Neural cell (in vitro differentiated cells): ENCODE results near the gene RUNX1. TPM values are rescaled to one million over a fixed set of nuclear protein-coding genes. Genes with fewer than 3 reads are reported as not detected.

Source experiments
- H2AFZ ChIP-seq: fragments of 200-600, 300-800 bp; sonication (generic), shearing (Covaris generic); 2 replicates; pipeline ENCODE4 v1.6.0; 2014; ENCODE audit warnings: low read depth, mild to moderate bottlenecking, antibody characterized with exemption, low read length, moderate library complexity
- H3F3A ChIP-seq: fragments of 200-600 bp; shearing (Covaris generic); 2 replicates; pipeline ENCODE4 v1.6.1; 2016; ENCODE audit warnings: mild to moderate bottlenecking, moderate library complexity, mixed read lengths, antibody characterized with exemption, low read length; ENCODE audit not compliant: insufficient read depth, poor library complexity, severe bottlenecking
- H3K27ac ChIP-seq: fragments of 200-600, 300-800 bp; sonication (generic), shearing (Covaris generic); 2 replicates; pipeline ENCODE4 v1.5.1; 2014; ENCODE audit warnings: mild to moderate bottlenecking, low read length, moderate library complexity
- H3K27me3 ChIP-seq: fragments of 300-800, 200-600 bp; sonication (generic), shearing (Covaris generic); 2 replicates; pipeline ENCODE4 v1.6.0; 2014; ENCODE audit warnings: mild to moderate bottlenecking, low read depth, low read length, moderate library complexity; ENCODE audit not compliant: insufficient read depth
- H3K36me3 ChIP-seq: fragments of 300-800, 200-600 bp; sonication (generic), shearing (Covaris generic); 2 replicates; pipeline ENCODE4 v1.5.1; 2014; ENCODE audit warnings: mild to moderate bottlenecking, antibody characterized with exemption, low read length, moderate library complexity; ENCODE audit not compliant: insufficient read depth
- H3K4me2 ChIP-seq: fragments of 300-800, 200-600 bp; sonication (generic), shearing (Covaris generic); 2 replicates; pipeline ENCODE4 v1.6.0; 2014; ENCODE audit warnings: mild to moderate bottlenecking, low read length
- H3K4me3 ChIP-seq: fragments of 300-800, 200-600 bp; sonication (generic), shearing (Covaris generic); 2 replicates; pipeline ENCODE4 v1.5.1; 2014; ENCODE audit warnings: mild to moderate bottlenecking, low read length, moderate library complexity
- H3K79me2 ChIP-seq: fragments of 200-600 bp; shearing (Covaris generic); replicated peaks from 2 replicates; pipeline ENCODE4 v1.6.0; 2014; ENCODE audit warnings: mild to moderate bottlenecking, low read length, moderate library complexity; ENCODE audit not compliant: insufficient read depth
- H3K9ac ChIP-seq: fragments of 300-800, 200-600 bp; sonication (generic), shearing (Covaris generic); 2 replicates; pipeline ENCODE4 v1.6.1; 2016; ENCODE audit warnings: mild to moderate bottlenecking, low read length, mixed read lengths
- H3K9me2 ChIP-seq: fragments of 200-600 bp; shearing (Covaris generic); 2 replicates; pipeline ENCODE4 v1.6.1; 2016; ENCODE audit warnings: mild to moderate bottlenecking, low read length, mixed read lengths; ENCODE audit not compliant: insufficient read depth
- H3K9me3 ChIP-seq: fragments of 200-600, 300-800 bp; sonication (generic), shearing (Covaris generic); 2 replicates; pipeline ENCODE4 v1.6.1; 2016; ENCODE audit warnings: mild to moderate bottlenecking, mixed run types, low read length, moderate library complexity, mixed read lengths
- H4K20me1 ChIP-seq: fragments of 200-600 bp; shearing (Covaris generic); 2 replicates; pipeline ENCODE4 v1.6.1; 2016; ENCODE audit warnings: mild to moderate bottlenecking, mixed run types; ENCODE audit not compliant: insufficient read depth
- CTCF ChIP-seq: fragments of 450-650 bp; IDR thresholded peaks from 2 replicates; pipeline ENCODE4 v1.5.1; 2014; ENCODE audit warnings: antibody characterized with exemption, mild to moderate bottlenecking, moderate library complexity; ENCODE audit not compliant: poor library complexity, severe bottlenecking
- EP300 ChIP-seq: fragments of 450-650 bp; conservative IDR thresholded peaks from 2 replicates; pipeline ENCODE4 v1.6.1; 2014; ENCODE audit warnings: antibody characterized with exemption, mild to moderate bottlenecking, moderate library complexity; ENCODE audit not compliant: poor library complexity, severe bottlenecking
- EZH2 ChIP-seq: fragments of 200-600, 300-800 bp; shearing (Covaris generic), sonication (generic); IDR thresholded peaks from 2 replicates; pipeline ENCODE4 v1.6.1; 2014; ENCODE audit warnings: antibody characterized with exemption, low read length, borderline replicate concordance, mild to moderate bottlenecking; ENCODE audit not compliant: insufficient read depth, poor library complexity, severe bottlenecking
- MXI1 ChIP-seq: fragments of 450-650 bp; conservative IDR thresholded peaks from 2 replicates; pipeline ENCODE4 v1.6.1; 2014; ENCODE audit warnings: antibody characterized with exemption, mild to moderate bottlenecking; ENCODE audit not compliant: poor library complexity, severe bottlenecking
- POLR2AphosphoS5 ChIP-seq: IDR thresholded peaks from 2 replicates; pipeline ENCODE4 v1.6.1; 2012
- RAD21 ChIP-seq: fragments of 450-650 bp; conservative IDR thresholded peaks from 2 replicates; pipeline ENCODE4 v1.6.1; 2014; ENCODE audit warnings: antibody characterized with exemption, mild to moderate bottlenecking, moderate library complexity
- REST ChIP-seq: IDR thresholded peaks from 2 replicates; pipeline ENCODE4 v1.6.1; 2012; ENCODE audit warnings: borderline replicate concordance
- SMC3 ChIP-seq: fragments of 450-650 bp; conservative IDR thresholded peaks from 2 replicates; pipeline ENCODE4 v1.6.1; 2014; ENCODE audit warnings: antibody characterized with exemption, mild to moderate bottlenecking, moderate library complexity; ENCODE audit not compliant: poor library complexity
- TAF1 ChIP-seq: IDR thresholded peaks from 2 replicates; pipeline ENCODE4 v1.6.1; 2012; ENCODE audit warnings: low read depth
- polyA plus RNA-seq: library from polyadenylated mRNA; depleted of rRNA; stranded (reverse); fragments of >200 nt; gene quantifications from 2 replicates; pipeline ENCODE4 v1.2.3, GENCODE V29; 2014

Gene RUNX1
- polyA plus RNA-seq, 1 donor from 2014 or later = not detected

GRCh38 chr21:34905218-34905537 is 143.9 kb downstream of the RUNX1 start:
- H3K27ac ChIP-seq = no peak overlapping the region
- no peak overlapping the region for H2AFZ ChIP-seq
- no peaks in the 10 kb centered on the region for H3K9me2 ChIP-seq
- no peaks in the 10 kb centered on the region for H3K9me3 ChIP-seq
- H3K9ac ChIP-seq = no peak overlapping the region
- H3K79me2 ChIP-seq = no peaks in the 10 kb centered on the region
- no peaks in the 10 kb centered on the region for H3F3A ChIP-seq
- no peak overlapping the region for H3K4me3 ChIP-seq
- no peaks in the 10 kb centered on the region for H4K20me1 ChIP-seq
- no peak overlapping the region for H3K4me2 ChIP-seq
- TF ChIP-seq EP300 = no peak
- TF ChIP-seq MXI1 = no peak
- TF ChIP-seq TAF1 = no peak
- TF ChIP-seq RAD21 = no peak
- no peak for TF ChIP-seq REST
- TF ChIP-seq POLR2AphosphoS5 = no peak
- no peak for TF ChIP-seq EZH2
- TF ChIP-seq SMC3 = no peak
- TF ChIP-seq CTCF = no peak
- H3K36me3 ChIP-seq = no peaks in the 10 kb centered on the region
- peaks cover 9% of the 10 kb centered on the region for H3K27me3 ChIP-seq

GRCh38 chr21:34904526-34905217 is 144.4 kb downstream of the RUNX1 start:
- no peak for TF ChIP-seq REST

More at GRCh38 chr21:34904526-34905217, 144.4 kb downstream of the RUNX1 start:
- Histone ChIP-seq H3K9me3 (no peaks in the 10 kb centered on the region), H3K9ac (no peak overlapping the region), H3K4me3 (no peak overlapping the region), H3K27me3 (peaks cover 9% of the 10 kb centered on the region), H3K36me3 (no peaks in the 10 kb centered on the region), H3K27ac (no peak overlapping the region), H3F3A (no peaks in the 10 kb centered on the region), H3K79me2 (no peaks in the 10 kb centered on the region), H3K9me2 (no peaks in the 10 kb centered on the region), H2AFZ (no peak overlapping the region), H3K4me2 (no peak overlapping the region), H4K20me1 (no peaks in the 10 kb centered on the region)
